Measurements from ENCODE around the gene DENND2A.
"Not testable (repeated sequence)": the region's sequence is repeated elsewhere in the genome, so short reads cannot be mapped to it uniquely, and the experiment has no call there.

The DENND2A gene

DNA sequence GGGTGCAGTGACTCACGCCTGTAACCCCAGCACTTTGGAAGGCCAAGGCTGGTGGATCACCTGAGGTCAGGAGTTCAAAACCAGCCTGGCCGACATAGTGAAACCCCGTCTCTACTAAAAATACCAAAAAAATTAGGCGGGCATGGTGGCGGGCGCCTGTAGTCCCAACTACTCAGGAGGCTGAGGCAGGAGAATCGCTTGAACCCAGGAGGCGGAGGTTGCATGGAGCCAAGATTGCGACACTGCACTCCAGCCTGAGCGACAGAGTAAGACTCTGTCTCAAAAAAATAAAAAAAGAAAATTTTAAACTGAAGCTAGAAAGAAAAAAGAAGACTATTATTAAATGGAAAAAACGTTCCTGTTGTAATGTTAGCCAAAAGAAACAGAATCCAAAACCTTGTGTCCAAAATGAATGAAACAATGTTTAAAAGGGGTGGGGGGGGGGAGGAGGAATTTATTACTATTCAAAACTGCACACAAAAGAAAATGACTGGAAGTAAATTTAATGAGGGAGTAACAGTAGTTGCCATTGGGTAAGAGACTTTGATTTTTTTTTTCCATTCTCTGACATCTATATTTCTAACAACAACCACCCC lies 20.6 kb downstream of the DENND2A start:
- WGBS (ENCODE audit: insufficient coverage, insufficient read length): no CpG with 5 or more reads among the region's 11 CpGs
- H3K36me3 ChIP-seq (ENCODE audit: control insufficient read depth, insufficient read depth, low read length); DNase-seq (ENCODE audit: low read depth, low spot score); H3K27ac ChIP-seq (ENCODE audit: low read length); H3K4me3 ChIP-seq (ENCODE audit: low read length); H3K9me3 ChIP-seq (ENCODE audit: control insufficient read depth, insufficient read depth, low read length); H3K4me1 ChIP-seq (ENCODE audit: control insufficient read depth, insufficient read depth, low read length); H3K27me3 ChIP-seq (ENCODE audit: control insufficient read depth, insufficient read depth, low read length): not testable (repeated sequence)

DNA sequence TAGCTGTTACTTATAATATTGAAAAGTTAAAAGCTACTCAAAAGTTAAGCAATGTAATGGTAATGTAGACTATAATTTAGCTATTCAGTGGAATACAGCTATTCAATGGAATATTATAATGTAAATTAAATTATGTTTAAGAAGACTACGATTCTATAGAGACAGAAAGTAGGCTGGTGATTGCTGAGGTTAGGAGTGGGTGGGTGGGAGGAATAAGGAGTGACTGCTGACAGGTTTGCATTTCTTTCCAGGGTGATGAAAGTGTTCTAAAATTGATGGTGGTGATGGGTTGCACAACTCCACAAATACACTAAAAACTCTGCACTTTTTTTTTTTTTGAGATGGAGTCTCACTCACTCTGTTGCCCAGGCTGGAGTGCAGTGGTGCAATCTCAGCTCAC lies 21.4 kb downstream of the DENND2A start:
- Histone ChIP-seq H3K4me3 (ENCODE audit: low read length) (no peak overlapping the region), H3K36me3 (ENCODE audit: control insufficient read depth, insufficient read depth, low read length) (no peaks in the 10 kb centered on the region), H3K27ac (ENCODE audit: low read length) (no peak overlapping the region), H3K4me1 (ENCODE audit: control insufficient read depth, insufficient read depth, low read length) (no peaks in the 10 kb centered on the region), H3K27me3 (ENCODE audit: control insufficient read depth, insufficient read depth, low read length) (no peaks in the 10 kb centered on the region), H3K9me3 (ENCODE audit: control insufficient read depth, insufficient read depth, low read length) (no peaks in the 10 kb centered on the region)
- DNase-seq (ENCODE audit: low read depth, low spot score): no peak
- 100% methylated on average over 1 of the region's 1 CpG for WGBS (ENCODE audit: insufficient coverage, insufficient read length)

DNA sequence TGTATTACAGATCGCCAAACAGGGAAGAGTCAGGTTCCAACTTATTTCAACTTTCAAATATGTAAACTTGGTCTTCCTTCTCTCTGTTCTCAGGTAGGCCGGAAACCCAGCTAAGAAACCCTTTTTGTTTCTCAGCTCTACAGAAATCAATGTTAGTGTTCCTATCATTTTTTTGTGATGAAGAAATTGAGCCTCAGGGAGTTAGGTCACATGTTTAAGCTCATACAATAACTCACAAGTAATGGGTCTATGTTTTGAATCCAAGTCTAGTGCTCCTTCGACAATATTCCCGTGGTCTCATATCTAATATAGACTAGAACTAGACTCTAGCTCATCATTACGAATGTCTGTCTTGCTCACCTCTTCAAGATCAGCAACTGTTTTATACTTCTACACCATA lies 22.3 kb downstream of the DENND2A start:
- Histone ChIP-seq H3K9me3 (ENCODE audit: control insufficient read depth, insufficient read depth, low read length) (no peaks in the 10 kb centered on the region), H3K4me1 (ENCODE audit: control insufficient read depth, insufficient read depth, low read length) (no peaks in the 10 kb centered on the region), H3K27ac (ENCODE audit: low read length) (no peak overlapping the region), H3K4me3 (ENCODE audit: low read length) (no peak overlapping the region), H3K27me3 (ENCODE audit: control insufficient read depth, insufficient read depth, low read length) (no peaks in the 10 kb centered on the region), H3K36me3 (ENCODE audit: control insufficient read depth, insufficient read depth, low read length) (no peaks in the 10 kb centered on the region)
- DNase-seq (ENCODE audit: low read depth, low spot score): no peak
- no CpG with 5 or more reads among the region's 5 CpGs for whole genome bisulfite sequencing (ENCODE audit: insufficient coverage, insufficient read length)

DNA sequence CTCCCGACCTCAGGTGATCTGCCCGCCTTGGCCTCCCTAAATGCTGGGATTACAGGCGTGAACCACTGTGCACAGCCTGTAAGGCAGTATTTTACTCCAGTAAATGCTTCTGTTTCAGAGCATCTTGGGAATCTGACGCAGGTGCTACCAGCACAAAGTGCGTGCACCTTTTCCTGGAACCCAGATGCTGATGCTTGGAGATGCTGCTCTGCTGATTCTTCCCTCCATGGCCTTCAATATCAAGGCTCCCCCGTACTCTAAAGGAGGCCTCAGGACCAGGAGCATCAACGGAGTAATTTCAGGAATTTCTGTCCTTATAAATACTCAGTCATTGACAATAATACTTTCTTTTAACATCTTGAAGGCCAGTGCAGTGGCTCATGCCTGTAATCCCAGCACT lies 23.5 kb downstream of the DENND2A start:
- WGBS (ENCODE audit: insufficient coverage, insufficient read length): no CpG with 5 or more reads among the region's 7 CpGs
- no peak overlapping the region for H3K27ac ChIP-seq (ENCODE audit: low read length)
- no peak for DNase-seq (ENCODE audit: low read depth, low spot score)

DNA sequence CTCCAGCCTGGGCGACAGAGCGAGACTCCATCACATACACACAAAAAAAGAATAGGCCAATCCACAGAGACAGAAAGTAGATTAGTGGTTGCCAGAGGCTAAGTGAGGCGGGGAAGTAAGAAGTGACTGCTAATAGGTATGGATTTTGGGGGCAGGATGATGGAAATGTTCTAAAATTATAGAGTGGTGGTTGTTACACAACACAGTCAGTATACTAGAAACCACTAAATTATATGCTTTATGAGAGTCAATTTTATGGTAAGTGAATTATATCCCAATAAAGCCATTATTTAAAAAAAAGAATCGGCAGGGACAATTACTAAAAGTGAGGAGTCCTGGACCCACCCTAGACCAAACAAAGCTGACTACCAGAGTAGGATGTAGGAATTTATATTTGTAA lies 24.3 kb downstream of the DENND2A start:
- H3K36me3 ChIP-seq (ENCODE audit: control insufficient read depth, insufficient read depth, low read length): no peaks in the 10 kb centered on the region
- no peak overlapping the region for H3K4me3 ChIP-seq (ENCODE audit: low read length)
- no peak for DNase-seq (ENCODE audit: low read depth, low spot score)
- H3K9me3 ChIP-seq (ENCODE audit: control insufficient read depth, insufficient read depth, low read length): no peaks in the 10 kb centered on the region
- no CpG with 5 or more reads among the region's 4 CpGs for whole genome bisulfite sequencing (ENCODE audit: insufficient coverage, insufficient read length)
- no peak overlapping the region for H3K27ac ChIP-seq (ENCODE audit: low read length)
- no peaks in the 10 kb centered on the region for H3K4me1 ChIP-seq (ENCODE audit: control insufficient read depth, insufficient read depth, low read length)
- H3K27me3 ChIP-seq (ENCODE audit: control insufficient read depth, insufficient read depth, low read length): no peaks in the 10 kb centered on the region

More for the DNA sequence above, 23.5 kb downstream of the DENND2A start:
- H3K27me3 ChIP-seq (ENCODE audit: control insufficient read depth, insufficient read depth, low read length): no peaks in the 10 kb centered on the region
- H3K9me3 ChIP-seq (ENCODE audit: control insufficient read depth, insufficient read depth, low read length): no peaks in the 10 kb centered on the region
- no peaks in the 10 kb centered on the region for H3K36me3 ChIP-seq (ENCODE audit: control insufficient read depth, insufficient read depth, low read length)
- H3K4me1 ChIP-seq (ENCODE audit: control insufficient read depth, insufficient read depth, low read length): no peaks in the 10 kb centered on the region
- no peak overlapping the region for H3K4me3 ChIP-seq (ENCODE audit: low read length)

DNA sequence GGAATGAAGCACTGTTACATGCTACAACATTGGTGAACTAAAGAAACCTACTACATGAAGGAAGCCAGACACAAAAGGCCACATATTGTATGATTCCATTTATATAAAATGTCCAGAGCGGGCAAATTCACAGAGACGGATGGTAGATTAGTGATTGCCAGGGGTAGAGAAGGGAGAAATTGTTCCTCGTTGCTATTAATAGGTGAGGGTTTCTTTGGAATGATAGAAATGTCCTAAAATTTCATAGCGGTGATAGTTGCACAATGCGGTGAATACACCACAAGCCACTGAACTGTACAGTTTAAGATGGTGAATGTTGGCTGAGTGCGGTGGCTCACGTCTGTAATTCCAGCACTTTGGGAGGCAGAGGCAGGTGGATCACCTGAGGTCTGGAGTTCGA lies 29.0 kb downstream of the DENND2A start:
- Histone ChIP-seq H3K27me3 (ENCODE audit: control insufficient read depth, insufficient read depth, low read length) (no peaks in the 10 kb centered on the region), H3K4me1 (ENCODE audit: control insufficient read depth, insufficient read depth, low read length) (no peaks in the 10 kb centered on the region), H3K9me3 (ENCODE audit: control insufficient read depth, insufficient read depth, low read length) (no peaks in the 10 kb centered on the region), H3K27ac (ENCODE audit: low read length) (no peak overlapping the region), H3K36me3 (ENCODE audit: control insufficient read depth, insufficient read depth, low read length) (no peaks in the 10 kb centered on the region), H3K4me3 (ENCODE audit: low read length) (no peak overlapping the region)
- no peak for DNase-seq (ENCODE audit: low read depth, low spot score)
- no CpG with 5 or more reads among the region's 8 CpGs for WGBS (ENCODE audit: insufficient coverage, insufficient read length)

DNA sequence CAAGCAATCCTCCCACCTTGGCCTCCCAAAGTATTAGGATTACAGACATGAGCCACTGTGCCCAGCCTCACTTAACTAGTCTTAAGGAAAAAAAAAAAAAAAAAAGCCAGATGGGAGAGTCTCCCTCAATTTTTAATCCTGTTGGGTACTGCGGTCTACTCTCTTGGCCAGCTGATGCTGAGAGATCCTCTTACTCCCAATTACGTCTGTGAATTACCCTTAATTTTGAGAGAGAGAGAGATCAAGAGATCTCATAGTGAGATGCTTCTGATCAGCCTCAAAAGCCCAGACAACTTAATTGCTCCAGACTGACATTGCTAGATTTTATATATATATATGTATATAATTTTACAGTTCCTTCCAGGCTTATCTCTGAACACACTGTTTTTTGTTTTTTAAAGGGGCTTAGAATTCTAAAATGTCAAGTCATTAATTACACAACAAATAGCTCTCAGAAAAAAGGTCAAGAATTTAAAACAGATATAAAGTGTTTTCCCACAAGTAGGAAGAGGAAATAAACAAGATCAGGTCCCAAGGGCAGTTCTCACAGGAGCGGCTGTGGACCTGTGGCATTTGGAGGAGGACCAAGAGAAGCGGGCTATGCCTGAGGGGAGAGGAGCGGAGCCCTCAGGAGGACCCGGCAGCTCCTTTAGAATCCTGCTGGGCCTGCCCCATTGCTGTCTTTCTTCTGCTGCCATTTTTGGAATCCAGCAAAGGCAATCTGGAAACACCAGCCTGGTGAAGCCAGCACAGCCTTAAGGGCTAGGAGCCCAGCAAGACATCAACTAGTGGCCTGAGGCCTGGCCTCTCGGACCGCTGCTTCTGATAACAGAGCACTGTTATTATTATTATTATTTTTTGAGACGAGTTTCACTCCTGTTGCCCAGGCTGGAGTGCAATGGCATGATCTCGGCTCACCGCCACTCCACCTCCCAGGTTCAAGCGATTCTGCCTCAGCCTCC lies 30.1 kb downstream of the DENND2A start:
- DNase-seq (ENCODE audit: low read depth, low spot score): no peak
- Histone ChIP-seq H3K4me3 (ENCODE audit: low read length) (no peak overlapping the region), H3K36me3 (ENCODE audit: control insufficient read depth, insufficient read depth, low read length) (no peaks in the 10 kb centered on the region), H3K27ac (ENCODE audit: low read length) (no peak overlapping the region), H3K4me1 (ENCODE audit: control insufficient read depth, insufficient read depth, low read length) (no peaks in the 10 kb centered on the region), H3K27me3 (ENCODE audit: control insufficient read depth, insufficient read depth, low read length) (no peaks in the 10 kb centered on the region), H3K9me3 (ENCODE audit: control insufficient read depth, insufficient read depth, low read length) (no peaks in the 10 kb centered on the region)
- no CpG with 5 or more reads among the region's 12 CpGs for WGBS (ENCODE audit: insufficient coverage, insufficient read length)

DNA sequence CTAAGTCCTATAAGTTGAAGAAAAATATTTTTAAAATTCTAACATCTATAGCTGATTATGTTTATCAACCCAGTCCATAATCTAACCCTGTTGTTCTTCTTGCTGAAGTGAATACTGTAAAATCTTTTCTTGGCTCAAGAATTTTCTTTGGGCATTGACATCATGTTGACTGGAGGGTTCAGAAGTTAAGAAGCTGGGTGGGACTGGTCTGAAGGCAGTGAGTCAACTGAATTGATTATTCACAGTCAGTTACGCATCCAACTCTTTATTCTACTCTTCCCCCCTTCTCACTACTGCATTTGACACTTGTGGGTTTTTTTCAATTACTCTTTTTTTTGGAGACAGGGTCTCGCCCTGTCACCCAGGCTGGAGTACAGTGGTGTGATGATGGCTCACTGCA lies 31.0 kb downstream of the DENND2A start:
- no peaks in the 10 kb centered on the region for H3K4me1 ChIP-seq (ENCODE audit: control insufficient read depth, insufficient read depth, low read length)
- no peaks in the 10 kb centered on the region for H3K9me3 ChIP-seq (ENCODE audit: control insufficient read depth, insufficient read depth, low read length)
- no peak for DNase-seq (ENCODE audit: low read depth, low spot score)
- no peaks in the 10 kb centered on the region for H3K36me3 ChIP-seq (ENCODE audit: control insufficient read depth, insufficient read depth, low read length)
- no CpG with 5 or more reads among the region's 2 CpGs for WGBS (ENCODE audit: insufficient coverage, insufficient read length)
- H3K27me3 ChIP-seq (ENCODE audit: control insufficient read depth, insufficient read depth, low read length): no peaks in the 10 kb centered on the region
- no peak overlapping the region for H3K27ac ChIP-seq (ENCODE audit: low read length)
- no peak overlapping the region for H3K4me3 ChIP-seq (ENCODE audit: low read length)

DNA sequence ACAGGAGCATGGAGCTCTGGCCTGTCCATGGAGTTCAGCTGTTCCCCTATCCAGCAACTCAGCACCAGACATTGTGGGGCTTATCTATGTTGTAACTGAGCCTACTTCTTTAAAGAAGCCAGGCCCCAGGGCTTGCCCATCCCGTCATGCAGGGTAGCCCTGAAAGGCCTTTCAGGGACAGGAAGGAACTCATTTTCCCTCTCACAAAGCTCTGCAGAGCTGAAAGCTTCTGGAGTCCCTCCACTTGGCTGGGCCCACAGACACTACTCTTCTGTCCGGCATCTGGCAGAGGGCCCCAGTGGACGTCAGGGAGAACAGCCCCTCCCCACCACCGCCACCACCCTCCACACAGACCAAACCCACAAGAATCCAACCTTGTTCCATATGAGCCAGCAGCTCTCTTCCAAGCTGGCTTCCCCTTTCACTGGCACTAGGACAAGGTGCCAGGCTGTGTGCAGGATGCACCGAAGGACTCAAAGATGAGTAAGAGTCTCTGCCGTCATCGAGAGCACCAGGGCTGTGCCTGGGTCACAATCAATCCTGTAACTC lies 33.1 kb downstream of the DENND2A start:
- no peak overlapping the region for H3K4me3 ChIP-seq (ENCODE audit: low read length)
- no peaks in the 10 kb centered on the region for H3K4me1 ChIP-seq (ENCODE audit: control insufficient read depth, insufficient read depth, low read length)
- H3K27me3 ChIP-seq (ENCODE audit: control insufficient read depth, insufficient read depth, low read length): no peaks in the 10 kb centered on the region
- no peak overlapping the region for H3K27ac ChIP-seq (ENCODE audit: low read length)
- no CpG with 5 or more reads among the region's 7 CpGs for WGBS (ENCODE audit: insufficient coverage, insufficient read length)
- DNase-seq (ENCODE audit: low read depth, low spot score): no peak
- no peaks in the 10 kb centered on the region for H3K9me3 ChIP-seq (ENCODE audit: control insufficient read depth, insufficient read depth, low read length)
- H3K36me3 ChIP-seq (ENCODE audit: control insufficient read depth, insufficient read depth, low read length): no peaks in the 10 kb centered on the region

DNA sequence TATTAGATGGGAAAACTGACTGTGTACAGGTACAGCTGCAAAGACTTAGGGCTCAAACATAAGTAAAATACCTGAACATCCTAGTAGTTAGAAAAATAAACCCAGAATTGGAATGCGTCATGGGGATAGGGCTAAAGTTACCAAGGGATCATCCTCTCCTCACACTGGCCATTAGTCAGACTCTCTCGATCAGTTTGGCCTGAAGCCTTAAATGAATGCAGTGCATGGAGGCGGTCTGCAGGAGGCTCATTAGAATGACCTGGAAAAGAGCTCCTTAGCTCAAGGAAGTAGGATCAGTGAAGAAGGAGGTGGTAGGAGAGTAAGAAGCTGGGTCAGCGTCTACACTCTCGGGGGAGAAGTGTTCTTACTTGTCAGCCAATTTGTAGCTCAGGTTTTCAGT lies 35.3 kb downstream of the DENND2A start:
- Histone ChIP-seq H3K27ac (ENCODE audit: low read length) (no peak overlapping the region), H3K4me3 (ENCODE audit: low read length) (no peak overlapping the region), H3K36me3 (ENCODE audit: control insufficient read depth, insufficient read depth, low read length) (peaks cover 4% of the 10 kb centered on the region), H3K9me3 (ENCODE audit: control insufficient read depth, insufficient read depth, low read length) (no peaks in the 10 kb centered on the region), H3K27me3 (ENCODE audit: control insufficient read depth, insufficient read depth, low read length) (no peaks in the 10 kb centered on the region), H3K4me1 (ENCODE audit: control insufficient read depth, insufficient read depth, low read length) (no peaks in the 10 kb centered on the region)
- no CpG with 5 or more reads among the region's 5 CpGs for WGBS (ENCODE audit: insufficient coverage, insufficient read length)
- no peak for DNase-seq (ENCODE audit: low read depth, low spot score)

Data from iPS DF 6.9 (cell line).